ENCODE data around the gene TWIST2.

Gene TWIST2

DNA sequence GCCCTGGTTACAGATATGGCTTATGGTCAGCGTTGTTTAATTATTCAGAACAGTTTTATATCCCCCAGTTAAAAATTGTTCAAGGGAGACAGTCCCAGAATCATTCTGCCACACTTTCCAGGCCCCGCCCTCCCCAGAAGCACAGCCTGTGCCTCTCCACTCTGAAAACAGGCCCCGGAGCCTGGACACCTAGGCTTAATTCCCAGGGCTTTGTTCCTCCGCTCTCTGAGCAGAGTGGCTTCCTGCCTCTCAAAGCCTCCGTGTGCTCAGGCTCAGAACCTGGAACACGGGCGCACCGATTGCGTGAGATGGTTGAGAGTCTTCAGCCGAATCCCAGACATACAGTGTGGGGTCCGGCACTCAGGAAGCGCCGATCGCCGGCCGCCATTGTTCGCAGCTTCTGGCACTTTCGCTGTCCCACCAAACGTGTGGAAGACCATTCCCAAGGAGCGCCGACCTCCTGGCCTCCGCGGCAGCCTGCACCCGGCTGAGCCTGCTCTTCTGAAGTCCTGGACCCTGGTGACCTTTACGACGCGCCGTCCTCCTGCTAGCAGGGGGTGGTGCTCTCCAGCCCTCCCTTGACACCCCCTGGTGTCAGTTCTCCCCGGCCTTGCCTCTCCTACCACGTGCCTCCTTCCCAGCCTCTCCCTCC lies 45.6 kb downstream of the TWIST2 start:
- no peak for DNase-seq

DNA sequence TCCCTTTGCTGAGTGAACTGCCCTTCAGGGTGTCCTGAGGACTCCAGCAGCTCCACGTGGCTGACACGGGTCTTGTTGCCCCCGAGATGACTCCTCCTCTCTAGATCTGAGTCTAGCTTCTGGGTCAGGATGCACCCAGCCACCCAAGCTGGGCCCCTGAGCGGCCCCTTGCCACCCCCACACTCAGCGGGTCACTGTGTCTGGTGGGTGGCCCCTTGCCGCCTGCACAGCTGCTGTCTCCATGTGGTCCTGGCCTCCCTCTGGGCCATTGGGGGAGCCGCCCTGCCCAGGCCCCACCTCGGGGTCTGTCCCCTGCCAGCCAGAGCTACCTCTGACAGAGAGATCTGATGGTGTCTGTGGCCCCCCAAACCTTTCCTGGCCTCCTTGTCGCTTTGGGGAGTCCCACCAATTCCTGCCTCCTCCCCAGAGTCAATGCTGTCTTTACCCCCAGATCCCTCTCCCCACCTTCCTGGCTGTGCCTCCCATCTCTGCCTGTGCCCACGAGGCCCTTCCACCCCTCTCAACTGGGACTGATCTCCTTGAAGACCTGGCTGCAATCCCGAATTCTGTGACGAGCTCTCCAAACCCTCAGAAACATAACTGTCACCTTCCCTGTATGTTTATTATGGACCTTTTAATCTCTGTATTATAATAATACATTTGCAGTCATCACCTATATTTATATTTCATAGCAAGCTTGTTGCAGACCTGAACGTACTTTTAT lies 46.5 kb downstream of the TWIST2 start:
- DNase-seq = no peak

DNA sequence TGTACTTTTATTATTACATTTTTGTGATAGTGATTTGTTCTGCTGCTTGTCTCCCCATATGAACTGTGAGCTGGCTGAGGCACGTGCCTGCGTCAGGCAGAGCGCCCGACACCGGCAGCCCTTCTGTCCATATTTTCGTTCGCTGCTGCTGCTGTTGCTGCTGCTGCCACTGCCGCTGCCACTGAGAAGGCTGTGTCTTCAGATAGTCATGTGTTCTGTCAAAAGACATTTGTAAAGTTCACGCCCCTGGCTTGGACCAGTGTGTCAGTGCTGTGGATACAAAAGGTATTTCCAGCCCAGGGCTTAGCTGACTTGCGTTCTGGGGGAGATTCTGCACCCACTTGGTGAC lies 47.0 kb downstream of the TWIST2 start:
- no peak for DNase-seq

DNA sequence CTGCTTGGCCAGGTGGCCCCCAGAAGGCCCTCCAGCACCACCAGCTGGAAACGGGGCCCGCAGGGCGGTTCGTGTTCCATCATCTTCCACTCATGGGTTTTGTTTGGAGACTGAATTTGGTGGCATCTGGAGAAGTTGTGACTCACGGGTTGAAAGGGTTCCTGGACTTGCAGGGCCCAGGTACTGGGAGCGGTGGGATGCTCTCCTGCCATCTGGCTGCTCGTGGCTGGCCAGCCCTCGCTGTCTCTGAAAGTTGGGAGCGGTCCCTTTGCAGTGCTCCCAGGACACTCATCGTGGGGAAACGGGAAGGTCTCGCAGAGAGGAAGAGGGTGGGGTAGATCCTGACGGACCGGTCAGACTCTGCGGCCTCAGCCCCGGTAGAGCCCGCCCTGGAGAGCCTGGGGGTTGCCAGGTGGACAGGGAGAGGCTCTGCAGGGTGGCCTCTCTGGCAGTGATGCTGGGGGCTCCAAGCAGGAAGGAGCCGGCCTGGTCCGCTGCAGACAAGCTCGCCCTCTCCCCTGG lies 47.5 kb downstream of the TWIST2 start:
- no peak for DNase-seq

DNA sequence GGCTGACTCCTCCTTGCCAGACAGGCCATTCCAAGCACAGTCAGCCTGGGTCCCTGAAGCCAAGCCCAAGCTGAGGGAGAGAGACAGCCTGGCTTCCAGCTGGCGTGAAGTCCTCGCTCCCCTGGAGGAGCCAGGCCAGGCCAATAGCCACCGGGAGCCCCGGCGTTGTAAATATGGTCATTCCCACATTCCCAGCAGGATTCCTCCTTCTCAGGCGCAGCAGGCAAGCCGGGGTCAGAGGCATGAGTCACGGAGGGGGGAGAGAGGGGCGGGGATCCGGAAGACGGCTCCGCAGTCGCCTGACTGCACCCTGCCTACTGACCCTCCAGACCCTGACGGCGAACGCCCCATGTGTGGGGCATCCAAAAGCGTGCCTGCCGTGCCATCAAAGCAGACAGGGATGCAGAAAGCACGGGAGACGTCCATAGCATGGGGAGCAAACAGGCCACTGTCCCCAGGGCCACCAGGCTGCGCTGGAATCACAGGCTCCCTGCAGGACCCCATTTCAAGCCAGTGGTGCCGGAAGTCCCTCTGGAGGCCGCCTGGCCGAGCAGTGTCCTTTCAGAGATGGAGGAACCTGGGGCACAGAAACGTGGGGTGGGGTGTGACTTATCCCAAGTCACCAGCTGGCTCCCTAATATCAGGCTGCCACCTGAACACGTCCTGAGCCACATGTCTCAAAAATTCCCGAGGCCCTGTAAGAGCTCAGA lies 48.2 kb downstream of the TWIST2 start:
- DNase-seq = no peak

DNA sequence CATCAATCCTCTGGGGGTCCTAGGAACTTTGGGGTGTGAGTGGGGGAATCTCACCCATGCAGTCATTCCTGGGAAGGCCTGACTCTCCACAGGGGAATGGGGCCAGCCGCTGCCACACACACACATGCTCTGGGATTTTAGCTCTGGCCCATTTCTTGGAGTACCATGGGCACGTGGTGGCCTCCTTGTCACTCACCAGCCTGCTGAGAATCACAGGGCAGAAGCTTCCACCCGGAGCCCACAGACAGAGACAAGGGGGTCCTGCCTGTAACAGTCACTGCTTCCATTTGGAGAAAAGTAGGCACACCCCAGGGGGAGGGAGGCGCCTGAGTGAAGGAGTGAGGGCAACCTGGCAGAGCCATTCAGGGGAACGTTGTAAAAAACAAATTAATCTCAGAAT lies 48.8 kb downstream of the TWIST2 start:
- DNase-seq = no peak

DNA sequence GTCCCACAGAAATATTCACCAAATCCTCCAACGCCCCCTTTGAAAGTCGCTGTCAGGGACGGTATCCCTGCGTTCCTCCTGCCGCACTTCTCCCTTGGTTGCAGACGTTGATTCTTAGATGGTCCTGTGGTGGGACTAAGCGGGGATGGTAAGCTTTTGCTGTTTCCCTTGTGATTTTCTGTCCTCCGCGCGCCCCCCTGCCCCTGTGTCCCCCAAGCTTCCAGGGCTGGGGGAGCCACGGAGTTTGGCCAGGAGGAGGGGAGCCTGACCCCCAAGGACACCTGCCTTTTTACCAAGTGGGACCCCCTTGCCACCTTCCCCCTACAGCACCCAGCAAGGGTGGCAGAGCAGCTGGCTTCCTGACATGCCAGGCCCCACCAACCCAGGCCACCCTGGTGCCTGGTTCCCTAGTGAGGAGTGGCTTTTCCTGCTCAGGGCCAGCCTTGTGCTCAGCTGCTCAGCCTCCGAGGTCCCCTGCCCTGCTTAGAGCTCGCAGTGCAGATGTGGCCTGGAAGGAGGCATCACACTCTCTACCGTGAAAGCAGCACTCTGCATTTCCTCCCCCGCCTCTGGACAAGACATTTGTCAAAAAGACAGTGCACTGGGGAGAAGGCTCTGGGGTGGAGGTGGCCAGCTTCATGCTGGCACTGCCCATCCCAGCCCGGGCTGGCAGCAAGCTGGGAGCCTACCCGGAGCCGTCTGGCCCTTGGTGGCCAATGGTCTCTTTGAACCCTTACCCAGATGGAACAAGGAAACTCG lies 49.4 kb downstream of the TWIST2 start:
- DNase-seq = no peak

DNA sequence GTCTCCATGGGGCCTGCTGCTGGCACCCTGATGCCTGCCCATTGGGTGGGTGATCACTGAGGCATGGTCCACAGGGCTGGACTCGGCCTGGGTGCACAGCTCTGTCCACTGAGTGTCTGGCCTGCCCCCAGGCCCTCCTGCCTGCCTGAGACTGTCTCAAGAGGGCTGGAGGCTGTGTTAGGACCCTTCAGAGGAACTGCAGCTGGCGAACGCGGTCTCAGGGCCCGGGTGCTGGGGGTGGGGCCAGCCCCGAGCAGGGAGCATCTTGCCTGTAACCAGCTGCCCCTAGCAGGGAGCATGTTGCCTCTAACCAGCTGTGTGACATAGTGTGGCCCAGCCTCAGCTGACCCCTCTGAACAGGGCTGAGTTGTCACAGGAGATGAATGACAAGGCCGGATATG lies 50.0 kb downstream of the TWIST2 start:
- DNase-seq = no peak

DNA sequence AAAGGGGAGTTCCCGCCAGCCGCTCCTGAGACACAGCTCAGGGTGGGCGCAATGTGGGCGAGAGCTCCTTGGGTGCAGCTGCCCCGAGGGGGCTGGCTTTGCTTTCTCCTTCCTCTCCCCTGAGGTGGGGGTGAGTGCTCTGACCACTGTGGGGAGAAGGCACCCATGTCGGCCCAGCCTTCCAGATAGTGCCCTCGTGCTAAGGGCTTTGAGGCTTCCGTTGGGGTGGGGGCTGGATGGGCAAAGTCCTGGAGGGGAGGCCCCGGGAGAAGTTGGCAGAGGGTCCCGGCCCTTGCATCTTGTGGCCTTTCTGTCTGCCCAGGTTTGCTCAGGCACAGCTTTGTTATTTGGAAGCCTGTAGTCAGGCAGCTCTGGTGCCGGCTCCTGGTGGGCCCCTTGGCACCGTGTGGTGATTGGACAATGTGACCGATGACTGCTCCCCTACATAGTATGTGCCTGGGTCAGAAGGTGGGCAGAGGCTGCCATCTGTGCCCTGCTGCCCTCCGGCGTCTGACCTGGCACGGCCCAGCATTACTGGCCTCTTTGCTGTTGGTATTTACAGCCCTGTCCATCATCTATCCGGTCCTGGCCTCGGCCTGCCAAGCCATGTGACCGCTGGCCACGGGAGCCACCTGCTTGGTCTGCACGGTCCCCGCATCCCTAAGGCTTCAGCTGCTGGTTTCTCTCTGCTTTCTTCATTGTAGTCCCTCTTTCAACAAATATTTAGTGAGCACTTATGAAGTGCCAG lies 50.8 kb downstream of the TWIST2 start:
- DNase-seq = no peak

DNA sequence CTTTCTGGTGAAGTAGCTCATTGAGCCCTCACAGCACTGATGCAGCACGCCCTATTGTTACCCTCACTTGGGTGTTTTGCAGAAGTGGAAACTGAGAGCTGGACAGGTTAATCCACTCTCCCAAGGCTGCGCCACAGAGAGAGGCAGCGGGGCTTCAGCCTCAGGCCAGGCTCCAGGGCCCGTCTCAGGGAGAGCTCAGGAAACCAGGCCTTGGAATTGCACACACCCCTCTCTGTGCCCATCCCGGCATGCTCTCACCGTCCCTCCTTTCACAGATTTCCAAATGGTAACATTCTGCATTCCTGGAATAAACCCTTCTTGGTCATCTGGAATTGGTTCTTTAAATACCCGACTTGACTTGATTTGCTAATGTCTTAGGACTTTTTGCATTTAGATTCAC lies 51.5 kb downstream of the TWIST2 start:
- DNase-seq = no peak

DNA sequence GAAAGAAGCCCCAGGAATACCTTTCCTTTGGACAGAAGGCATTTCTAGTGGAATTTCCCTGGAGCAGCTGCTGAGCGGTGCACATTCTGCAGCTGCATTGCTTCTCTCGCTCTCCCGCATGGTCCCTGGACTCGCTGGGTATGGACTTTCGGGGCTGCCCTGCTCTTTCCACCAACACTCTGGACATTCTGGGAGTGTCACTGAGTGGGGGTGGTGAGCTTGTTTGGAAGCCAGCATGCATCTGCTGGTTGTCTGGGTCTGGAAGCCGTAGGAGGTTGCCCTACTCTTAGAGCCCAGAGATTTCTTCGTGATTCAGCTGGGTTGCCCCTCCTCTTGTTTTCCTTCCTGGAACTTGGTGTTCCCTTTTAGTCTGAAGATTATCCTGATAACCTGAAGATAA lies 52.6 kb downstream of the TWIST2 start:
- DNase-seq = no peak

DNA sequence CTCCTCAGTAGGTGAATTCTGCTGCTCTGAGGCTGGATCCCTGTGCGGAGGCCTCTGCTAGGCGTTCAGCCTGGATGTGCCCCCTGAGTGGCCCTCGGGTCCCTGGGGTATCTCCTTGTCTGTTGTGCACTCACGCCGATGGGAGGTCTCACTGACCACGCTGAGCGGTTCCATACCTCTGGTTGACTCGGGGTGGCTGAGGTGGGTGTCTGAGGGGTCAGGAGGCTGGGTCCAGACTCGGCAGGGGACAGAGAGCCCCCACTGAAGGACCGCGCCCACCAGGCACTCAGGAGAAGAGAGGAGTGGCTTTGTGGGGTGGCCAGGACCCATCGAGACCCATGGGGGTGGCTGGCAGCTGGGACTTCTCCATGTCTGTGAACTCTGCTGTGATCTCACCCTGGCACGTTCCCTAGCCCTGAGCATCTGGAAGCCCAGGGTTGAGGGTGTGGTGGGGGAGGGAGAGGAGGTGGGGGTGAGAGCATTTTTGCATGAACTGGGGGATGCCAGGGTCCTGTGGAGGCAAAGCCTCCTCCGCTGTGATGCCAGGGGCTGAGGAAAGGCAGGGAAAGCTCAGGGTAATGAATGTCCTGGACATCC lies 53.7 kb downstream of the TWIST2 start:
- no peak for DNase-seq

DNA sequence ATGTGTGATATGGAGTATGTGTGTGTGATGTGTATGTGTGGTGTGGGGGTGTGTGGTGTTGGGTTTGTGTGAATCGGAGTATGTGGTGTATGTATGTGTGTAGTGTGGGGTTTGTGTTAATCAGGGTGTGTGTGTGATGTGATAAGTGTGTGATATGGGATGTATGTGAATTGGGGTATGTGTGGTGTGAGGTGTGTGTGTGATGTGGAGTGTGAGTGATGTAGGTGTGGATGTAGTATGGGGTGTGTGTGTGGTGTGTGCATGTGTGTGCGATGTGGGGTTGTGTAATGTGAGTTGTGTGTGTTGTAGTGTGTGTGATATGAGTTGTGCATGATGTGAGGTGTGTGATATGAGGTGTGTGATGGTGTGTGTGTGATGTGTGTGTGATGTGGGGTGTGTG lies 54.4 kb downstream of the TWIST2 start:
- DNase-seq = no peak

DNA sequence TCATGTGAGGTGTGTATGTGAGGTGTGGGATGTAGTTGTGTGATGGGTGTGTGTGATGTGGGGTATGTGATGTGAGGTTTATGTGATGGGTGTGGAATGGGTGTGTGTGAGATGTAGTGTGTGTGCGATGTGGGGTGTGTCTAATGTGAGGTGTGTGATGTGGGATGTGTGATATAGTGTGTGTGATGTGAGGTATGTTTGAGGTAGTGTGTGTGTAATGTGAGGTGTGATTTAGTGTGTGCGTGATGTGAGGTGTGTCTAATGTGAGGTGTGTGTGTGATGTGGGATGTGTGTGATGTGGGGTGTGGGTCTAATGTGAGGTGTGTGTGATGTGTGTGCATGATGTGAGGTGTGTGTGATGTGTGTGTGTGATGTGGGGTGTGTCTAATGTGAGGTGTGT lies 55.3 kb downstream of the TWIST2 start:
- DNase-seq = no peak

DNA sequence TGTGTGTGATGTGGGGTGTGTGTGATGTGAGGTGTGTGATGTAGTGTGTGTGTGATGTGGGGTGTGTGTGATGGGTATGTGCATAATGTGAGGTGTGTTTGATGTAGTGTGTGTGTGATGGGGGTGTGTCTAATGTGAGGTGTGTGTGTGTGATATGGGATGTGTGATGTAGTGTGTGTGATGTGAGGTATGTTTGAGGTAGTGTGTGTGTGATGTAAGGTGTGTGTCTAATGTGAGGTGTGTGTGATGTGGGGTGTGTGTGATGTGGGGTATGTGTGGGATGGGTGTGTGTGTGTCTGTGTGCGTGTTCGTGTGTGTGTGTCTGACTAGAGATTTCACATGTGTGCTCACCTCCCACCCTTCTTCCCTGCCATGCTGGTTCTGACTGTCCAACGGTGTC lies 56.3 kb downstream of the TWIST2 start:
- no peak for DNase-seq

DNA sequence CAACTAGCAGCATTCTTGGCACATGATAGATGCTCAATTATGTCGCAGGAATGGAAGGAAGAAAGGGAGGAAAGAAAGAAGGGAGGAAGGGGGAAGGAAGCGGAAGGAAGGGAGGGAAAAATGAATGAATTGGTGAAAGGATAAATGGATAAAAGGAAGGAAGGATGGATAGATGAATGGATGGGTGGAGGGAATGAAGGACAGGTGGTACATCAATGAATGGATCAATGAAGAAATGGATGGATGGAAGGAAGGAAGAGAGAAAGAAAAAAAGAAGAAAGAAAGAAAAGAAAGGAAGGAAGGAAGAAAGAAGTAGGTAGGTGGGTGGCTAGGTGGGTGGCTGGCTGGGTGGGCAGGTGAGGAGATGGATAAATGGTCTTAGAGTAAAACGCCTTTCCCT lies 56.8 kb downstream of the TWIST2 start:
- DNase-seq = no peak

DNA sequence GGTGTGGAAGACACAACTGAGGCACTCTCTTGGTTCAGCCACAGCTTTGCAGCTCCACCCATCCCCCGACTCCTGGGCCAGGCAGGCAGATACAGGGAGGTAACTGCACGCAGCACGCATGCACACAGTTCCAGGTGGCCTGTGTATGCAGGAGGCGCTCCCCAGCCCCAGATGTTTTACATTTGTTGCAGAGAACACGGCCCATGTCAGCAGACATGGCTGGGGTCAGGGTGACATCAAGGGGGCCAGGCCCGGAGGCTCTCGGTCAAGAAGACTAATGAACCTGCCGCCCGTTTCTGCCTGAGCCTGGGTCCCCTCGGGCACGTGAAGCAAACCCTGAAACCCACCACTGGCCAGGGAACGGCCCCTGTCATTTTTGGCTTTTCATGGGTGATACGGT lies 57.3 kb downstream of the TWIST2 start:
- no peak for DNase-seq

DNA sequence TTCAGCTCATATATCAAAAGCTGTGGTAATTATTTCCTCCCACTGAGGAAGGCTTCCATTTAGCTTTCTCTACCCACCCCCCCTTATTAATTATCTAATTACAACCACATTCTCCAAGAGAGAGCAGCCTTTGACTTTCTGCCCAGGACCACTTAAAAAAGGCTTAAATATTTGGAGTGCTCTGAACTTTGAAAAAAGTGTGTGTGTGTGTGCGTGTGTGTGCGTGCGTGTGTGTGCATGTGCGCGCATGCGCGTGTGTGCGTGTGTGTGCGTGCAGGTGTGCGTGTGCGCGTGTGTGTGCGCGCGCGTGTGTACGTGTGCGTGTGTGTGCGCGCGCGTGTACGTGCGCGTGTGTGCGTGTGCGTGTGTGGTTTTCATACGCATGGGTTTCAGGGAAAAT lies 57.8 kb downstream of the TWIST2 start:
- DNase-seq = no peak

DNA sequence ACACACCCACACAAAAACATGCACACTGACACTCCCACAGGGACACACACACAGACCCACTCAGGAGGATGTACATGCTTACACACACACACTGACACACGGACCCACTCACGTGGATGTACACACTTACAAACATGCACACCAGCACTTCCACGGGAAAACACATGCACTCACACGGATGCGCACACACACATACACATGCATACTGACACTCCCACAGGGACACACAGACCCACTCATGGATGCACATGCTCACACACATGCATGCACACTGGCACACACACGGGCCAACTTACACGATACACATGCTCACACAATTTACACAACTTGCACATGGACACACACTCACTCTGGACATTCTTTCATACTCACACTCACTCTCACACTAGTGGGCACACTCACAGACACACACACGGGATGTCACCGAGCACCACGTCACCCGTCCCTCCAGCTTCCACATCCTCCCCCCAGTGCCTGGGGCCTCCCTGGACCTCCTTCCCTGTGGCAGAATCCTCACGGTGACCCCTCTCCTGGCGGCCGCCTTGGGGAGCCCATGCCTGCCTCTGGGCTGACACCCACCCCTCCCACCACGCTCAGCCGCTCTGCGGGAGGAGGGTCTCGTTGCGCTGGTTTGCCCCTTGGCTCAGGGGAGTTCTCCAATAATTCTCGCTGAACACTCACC lies 58.5 kb downstream of the TWIST2 start:
- DNase-seq = no peak

DNA sequence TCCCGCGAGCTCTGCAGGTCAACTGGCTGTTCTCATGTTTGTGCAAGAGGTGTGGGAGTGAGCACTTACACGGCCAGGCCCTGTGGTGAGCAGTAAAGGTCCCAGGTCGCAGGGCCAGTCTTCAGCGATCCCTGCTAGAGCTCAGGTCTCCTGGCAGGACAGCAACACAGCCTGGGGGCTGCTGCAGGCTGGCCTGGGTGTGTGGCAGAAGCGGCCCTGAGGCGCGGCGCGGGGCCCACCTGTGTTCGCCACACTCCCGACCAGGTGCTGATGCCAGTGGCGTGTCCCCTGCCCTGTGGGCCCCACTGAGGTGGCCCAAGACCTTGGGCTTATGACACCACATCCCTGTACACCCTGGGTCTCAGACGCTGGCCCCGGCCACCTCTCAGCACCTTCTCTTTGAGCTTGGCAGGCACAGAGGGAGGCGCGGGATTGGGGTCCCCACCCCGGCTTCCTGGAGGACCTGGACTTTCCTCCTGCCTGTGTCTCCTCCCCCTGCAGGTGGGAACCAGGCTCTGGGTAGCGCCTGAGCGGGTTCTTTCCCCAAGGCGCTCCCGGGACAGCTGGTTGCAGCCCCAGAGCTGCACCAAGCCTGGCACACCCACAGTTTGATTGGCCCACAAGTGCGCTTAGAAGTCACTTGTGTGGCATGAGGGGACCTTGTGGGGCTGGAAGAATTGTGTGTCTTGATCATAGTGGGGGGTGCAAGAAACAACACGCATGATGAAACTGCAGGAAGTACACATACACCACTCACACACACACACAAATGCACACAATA lies 59.2 kb downstream of the TWIST2 start:
- no peak for DNase-seq

DNA sequence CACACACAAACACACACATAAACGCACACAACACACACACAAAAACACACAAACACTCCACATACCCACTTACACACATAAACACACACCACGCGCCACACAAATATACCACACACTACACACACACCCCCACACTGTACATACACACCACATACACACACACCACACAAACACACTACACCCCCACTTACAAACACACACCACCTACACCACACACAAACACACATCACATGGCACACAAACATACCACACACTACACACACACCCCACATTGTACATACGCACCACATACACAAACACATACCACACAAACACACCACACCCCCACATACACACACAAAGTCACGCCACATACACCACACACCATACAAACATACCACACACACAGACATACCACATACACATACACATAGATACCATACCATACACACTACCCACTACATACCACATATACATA lies 59.9 kb downstream of the TWIST2 start:
- no peak for DNase-seq
